ENCODE results near the gene TMOD3.

- TF ChIP-seq CTCF (IDR thresholded peaks at IDR 0.05) (no peak), POLR2A (IDR thresholded peaks at IDR 0.05) (no peak)
Measured at GRCh38 chr15:51884041-51884440, 54.6 kb downstream of the TMOD3 start.
